Common myeloid progenitor, CD34-positive (primary cell): ENCODE data around the gene ARHGEF39.
A peak's percentile ranks its signal among the peaks of the same experiment; 100 is the strongest.
"Not testable (repeated sequence)": the region's sequence is repeated elsewhere in the genome, so short reads cannot be mapped to it uniquely, and the experiment has no call there.

Source experiments
- CTCF ChIA-PET: fragments of 350-600 bp; sonication (Branson Sonifier 250); formaldehyde crosslinking; loops from one replicate; lab custom pipeline; 2021; ENCODE audit warnings: antibody characterized with exemption; lab: Charles Lee
- POLR2A ChIA-PET: fragments of 350-600 bp; sonication (Branson Sonifier 250); formaldehyde crosslinking; loops from one replicate; lab custom pipeline; 2021; ENCODE audit warnings: antibody characterized with exemption; lab: Charles Lee
- DNase-seq, 3 donors: peaks; one replicate each; pipeline versions ENCODE4 v3.0.0 to v3.0.0-alpha.2; 2013
- H3K27ac ChIP-seq, 2 experiments: 1 replicate in 1 of 2; 2 replicates in 1 of 2; pipeline ENCODE4 v1.7.0; 2013; ENCODE audit warnings: inconsistent platforms in 2 of 2, low read length in 2 of 2, mild to moderate bottlenecking in 2 of 2, low read depth in 1 of 2, moderate library complexity in 1 of 2; ENCODE audit not compliant: severe bottlenecking in 2 of 2, insufficient read depth in 1 of 2, poor library complexity in 1 of 2
- H3K27me3 ChIP-seq, 5 experiments: replicated peaks in 2 of 5; 1 replicate in 3 of 5; 2 replicates in 2 of 5; pipeline versions ENCODE4 v1.6.1 to v1.7.0; 2013; ENCODE audit warnings: low read length in 4 of 5, mild to moderate bottlenecking in 2 of 5, moderate library complexity in 2 of 5, inconsistent platforms in 1 of 5; ENCODE audit not compliant: insufficient read depth in 5 of 5, control insufficient read depth in 4 of 5
- H3K36me3 ChIP-seq, 4 experiments: 1 replicate in 2 of 4; 2 replicates in 2 of 4; pipeline versions ENCODE4 v1.6.1 to v1.7.0; 2013; ENCODE audit warnings: low read length in 3 of 4, control low read depth in 1 of 4, mild to moderate bottlenecking in 1 of 4; ENCODE audit not compliant: control insufficient read depth in 4 of 4, insufficient read depth in 4 of 4
- H3K4me1 ChIP-seq, 4 experiments: 1 replicate in 3 of 4; 2 replicates in 1 of 4; pipeline versions ENCODE4 v1.6.1 to v1.7.1; 2013; ENCODE audit warnings: low read length in 3 of 4, mild to moderate bottlenecking in 3 of 4, control low read depth in 1 of 4, inconsistent platforms in 1 of 4, moderate library complexity in 1 of 4; ENCODE audit not compliant: control insufficient read depth in 4 of 4, insufficient read depth in 4 of 4; ENCODE audit errors: control extremely low read depth in 1 of 4
- H3K4me3 ChIP-seq, 7 experiments: 1 replicate in 4 of 7; 2 replicates in 3 of 7; pipeline versions ENCODE4 v1.5.1 to v1.7.0; 2013; ENCODE audit warnings: mild to moderate bottlenecking in 7 of 7, low read length in 6 of 7, moderate library complexity in 6 of 7, inconsistent platforms in 2 of 7, low read depth in 2 of 7, control low read depth in 1 of 7; ENCODE audit not compliant: insufficient read depth in 4 of 7, control insufficient read depth in 1 of 7; ENCODE audit errors: extremely low read depth in 1 of 7
- H3K9me3 ChIP-seq, 5 experiments: 1 replicate in 4 of 5; 2 replicates in 1 of 5; pipeline versions ENCODE4 v1.6.1 to v1.7.1; 2013; ENCODE audit warnings: low read length in 4 of 5, mild to moderate bottlenecking in 2 of 5, inconsistent platforms in 1 of 5, low read depth in 1 of 5, moderate library complexity in 1 of 5; ENCODE audit not compliant: control insufficient read depth in 4 of 5, insufficient read depth in 2 of 5; ENCODE audit errors: control extremely low read depth in 1 of 5
- WGBS: methylation state at CpG from one replicate; pipeline ENCODE4 v1.1.5; 2013; ENCODE audit not compliant: insufficient coverage; 5-methylcytosine and 5-hydroxymethylcytosine counted together

The ARHGEF39 gene

GRCh38 chr9:35646533-35647265 lies 18.3 kb downstream of the ARHGEF39 start:
- WGBS = under 1% methylated on average over 52 of the region's 58 CpGs
- no peaks in the 10 kb centered on the region for H3K36me3 ChIP-seq
- ChIA-PET CTCF (interaction anchor here (0.6 to 8.5 kb wide), 23 partner anchors 11 to 167 kb away, joined by 3 to 117 read pairs (median 6); partner anchors contain the start of genes ARHGEF39, CCDC107, GBA2 and RGP1), POLR2A (interaction anchor here (0.6 to 2.7 kb wide), 3 partner anchors 11 to 663 kb away, joined by 3 to 14 read pairs (median 3); partner anchors contain the start of genes CCDC107, CREB3, RMRP and TLN1)
- H3K4me3 ChIP-seq = peak overlapping the region; percentile 46 to 91 (median 84)
- H3K27me3 ChIP-seq = no peaks in the 10 kb centered on the region
- peak; percentile 91 to 94 (median 94) for DNase-seq
- peaks cover 0 to 61% (median 34%) of the 10 kb centered on the region in 4 experiments for H3K4me1 ChIP-seq
- H3K9me3 ChIP-seq = no peaks in the 10 kb centered on the region
- peak overlapping the region; percentile 83 to 87 for H3K27ac ChIP-seq

- CTCF ChIA-PET = interaction anchor here (0.6 to 8.5 kb wide), 14 partner anchors 7 to 272 kb away, joined by 3 to 117 read pairs (median 6); partner anchors contain the start of genes ARHGEF39, CCDC107 and RMRP
- H3K4me1 ChIP-seq = peaks cover 0 to 66% (median 36%) of the 10 kb centered on the region in 4 experiments
- H3K4me3 ChIP-seq = peak overlapping the region; percentile 46 to 91 (median 84)
- peak overlapping the region; percentile 83 to 87 for H3K27ac ChIP-seq
- 0% methylated on average over 8 of the region's 11 CpGs for WGBS
- no peaks in the 10 kb centered on the region for H3K9me3 ChIP-seq
- H3K27me3 ChIP-seq = no peaks in the 10 kb centered on the region
- POLR2A ChIA-PET = interaction anchor here (0.8 to 2.7 kb wide), 2 partner anchors 11 to 86 kb away, joined by 3 to 14 read pairs; partner anchors contain the start of genes CCDC107, CREB3, RMRP and TLN1
- peak in 2 of 3 donors; percentile 43 to 45 for DNase-seq
- no peaks in the 10 kb centered on the region for H3K36me3 ChIP-seq
Measured at GRCh38 chr9:35646153-35646532, 18.9 kb downstream of the ARHGEF39 start.

GRCh38 chr9:35645736-35646135 lies 19.3 kb downstream of the ARHGEF39 start:
- peaks cover 0 to 65% (median 36%) of the 10 kb centered on the region in 4 experiments for H3K4me1 ChIP-seq
- DNase-seq, H3K36me3 ChIP-seq, H3K9me3 ChIP-seq, H3K27me3 ChIP-seq: not testable (repeated sequence)
- H3K4me3 ChIP-seq = peak overlapping the region; percentile 46 to 91 (median 84)
- ChIA-PET CTCF (interaction anchor here (0.7 to 8.5 kb wide), 12 partner anchors 8 to 273 kb away, joined by 3 to 117 read pairs (median 5); partner anchors contain the start of genes ARHGEF39, CCDC107 and RMRP), POLR2A (interaction anchor here (0.8 to 2.7 kb wide), 2 partner anchors 12 to 86 kb away, joined by 3 to 14 read pairs; partner anchors contain the start of genes CCDC107, CREB3, RMRP and TLN1)
- H3K27ac ChIP-seq = peak overlapping the region; percentile 83 to 87
- WGBS = 27% methylated on average over 5 of the region's 10 CpGs

- Histone ChIP-seq H3K4me1 (peaks cover 0 to 57% (median 34%) of the 10 kb centered on the region in 4 experiments), H3K27me3 (no peaks in the 10 kb centered on the region), H3K27ac (no peak overlapping the region), H3K36me3 (no peaks in the 10 kb centered on the region), H3K9me3 (peaks cover 0 to 2% (median 0%) of the 10 kb centered on the region in 5 experiments), H3K4me3 (no peak overlapping the region)
- no peak for DNase-seq
- CTCF ChIA-PET = interaction anchor here (1.7 to 8.5 kb wide), 2 partner anchors 15 to 31 kb away, joined by 5 to 95 read pairs; no protein-coding TSS in a partner anchor
- POLR2A ChIA-PET = interaction anchor here (1.0 kb wide), 1 partner anchor 20 kb away, joined by 3 read pairs; no protein-coding TSS in a partner anchor
- 98% methylated on average over 8 of the region's 12 CpGs for WGBS
Measured at GRCh38 chr9:35643046-35643445, 21.9 kb downstream of the ARHGEF39 start.

- peaks cover 3 to 51% (median 29%) of the 10 kb centered on the region in 4 experiments for H3K4me1 ChIP-seq
- H3K4me3 ChIP-seq, H3K36me3 ChIP-seq, DNase-seq, H3K9me3 ChIP-seq, H3K27ac ChIP-seq, POLR2A ChIA-PET, H3K27me3 ChIP-seq: not testable (repeated sequence)
- no CpG with 5 or more reads among the region's 3 CpGs for WGBS
- CTCF ChIA-PET = interaction anchor here (1.2 kb wide), 1 partner anchor 26 kb away, joined by 3 read pairs; no protein-coding TSS in a partner anchor
Measured at GRCh38 chr9:35641478-35641877, 23.5 kb downstream of the ARHGEF39 start.

- CTCF ChIA-PET = interaction anchor here (1.2 to 2.1 kb wide), 2 partner anchors 25 to 30 kb away, joined by 3 to 8 read pairs; no protein-coding TSS in a partner anchor
- H3K4me3 ChIP-seq, DNase-seq, H3K27ac ChIP-seq, POLR2A ChIA-PET, H3K9me3 ChIP-seq, H3K36me3 ChIP-seq, H3K27me3 ChIP-seq: not testable (repeated sequence)
- peaks cover 6 to 51% (median 32%) of the 10 kb centered on the region in 4 experiments for H3K4me1 ChIP-seq
- WGBS = over 99% methylated on average over 15 of the region's 15 CpGs
Measured at GRCh38 chr9:35640431-35640830, 24.6 kb downstream of the ARHGEF39 start.
